H7 (cell line): ENCODE data around the gene CLIP4. TPM values are rescaled to one million over a fixed set of nuclear protein-coding genes. Genes with fewer than 3 reads are reported as not detected.

Source experiments
- total RNA-seq: library from RNA; depleted of rRNA; stranded (reverse); fragments of >200 nt; shearing (Covaris generic); gene quantifications from 2 replicates; pipeline ENCODE4 v1.2.3, GENCODE V29; 2014; rRNA removed

The CLIP4 gene
- total RNA-seq, 1 experiment from 2014 or later = 2.0 TPM

Other genes starting within 250 kb of the CLIP4 start
- 26.1 and 26.6 TPM in 2 replicates for gene TRMT61B, start 245.1 kb upstream of the CLIP4 start, total RNA-seq
- gene WDR43, start 220.7 kb upstream of the CLIP4 start, total RNA-seq = 101 and 106 TPM in 2 replicates
- gene TOGARAM2, start 134.1 kb upstream of the CLIP4 start, total RNA-seq = 0.18 and 0.21 TPM in 2 replicates
- not detected in 2 replicates for gene PCARE, start 40.9 kb upstream of the CLIP4 start, total RNA-seq